MCF 10A (cell line): ENCODE data around the gene RCAN2. TPM values are rescaled to one million over a fixed set of nuclear protein-coding genes. Genes with fewer than 3 reads are reported as not detected.

Source experiments
- BruUV-seq: library from RNA; stranded (reverse); fragments of 400-500 nt; replicated peaks from 2 replicates; lab custom pipeline; 2021; lab: Mats Ljungman, UMichigan
- CTCF ChIA-PET: fragments of 300-600 bp; sonication (Branson Sonifier 250); formaldehyde crosslinking; extraction: SDS; loops from one replicate; lab custom pipeline; 2021; ENCODE audit warnings: antibody characterized with exemption, inconsistent platforms; lab: Yijun Ruan, JAX
- POLR2A ChIA-PET: fragments of 300-600, 350-650 bp; sonication (Branson Sonifier 250); formaldehyde crosslinking; extraction: SDS; loops from one replicate; lab custom pipeline; 2020; ENCODE audit warnings: antibody characterized with exemption, inconsistent platforms; lab: Yijun Ruan, JAX
- DNase-seq: peaks from one replicate; pipeline ENCODE4 v3.0.0-alpha.2; 2018; ENCODE audit not compliant: unreplicated experiment
- H3K27ac Mint-ChIP-seq: one replicate; pipeline ENCODE4 v1.8.0; 2022; ENCODE audit warnings: mild to moderate bottlenecking, low read depth, mixed read lengths; ENCODE audit not compliant: unreplicated experiment
- H3K27me3 Mint-ChIP-seq: one replicate; pipeline ENCODE4 v1.8.0; 2022; ENCODE audit warnings: mixed read lengths; ENCODE audit not compliant: insufficient read depth, unreplicated experiment
- H3K36me3 Mint-ChIP-seq: one replicate; pipeline ENCODE4 v1.8.0; 2022; ENCODE audit warnings: mild to moderate bottlenecking, moderate library complexity, mixed read lengths; ENCODE audit not compliant: insufficient read depth, unreplicated experiment
- H3K4me1 Mint-ChIP-seq: one replicate; pipeline ENCODE4 v1.8.0; 2022; ENCODE audit warnings: mixed read lengths; ENCODE audit not compliant: insufficient read depth, unreplicated experiment
- H3K4me3 Mint-ChIP-seq: one replicate; pipeline ENCODE4 v1.8.0; 2022; ENCODE audit warnings: mild to moderate bottlenecking, moderate library complexity, mixed read lengths; ENCODE audit not compliant: unreplicated experiment
- H3K9me3 Mint-ChIP-seq: one replicate; pipeline ENCODE4 v1.8.0; 2022; ENCODE audit warnings: mixed read lengths; ENCODE audit not compliant: unreplicated experiment
- CTCF ChIP-seq: fragments of 200-600 bp; IDR thresholded peaks from one replicate; pipeline ENCODE4 v1.8.0; 2022; ENCODE audit warnings: antibody characterized with exemption, mild to moderate bottlenecking; ENCODE audit not compliant: unreplicated experiment
- intact Hi-C: fragments of 100-400 bp; cut with micrococcal nuclease; formaldehyde crosslinking; loops from 2 replicates; pipeline ENCODE4 v1.14.1; 2022
- total RNA-seq: library from RNA; stranded (reverse); gene quantifications from 2 replicates; pipeline ENCODE4 v1.2.3, GENCODE V29; 2022

RCAN2 gene
- total RNA-seq, 1 experiment from 2014 or later = 0.09 TPM

- TF ChIP-seq CTCF = no peak
- intact Hi-C loops = no loop called here
Observed at GRCh38 chr6:46207174-46207573, 284.1 kb downstream of the RCAN2 start.

GRCh38 chr6:46204880-46205650 is 286.2 kb downstream of the RCAN2 start:
- Mint-ChIP-seq H3K9me3 (no peaks in the 10 kb centered on the region), H3K36me3 (no peaks in the 10 kb centered on the region), H3K27me3 (peaks cover 12% of the 10 kb centered on the region), H3K27ac (no peak overlapping the region), H3K4me1 (no peaks in the 10 kb centered on the region), H3K4me3 (no peak overlapping the region)
- DNase-seq = no peak
- intact Hi-C loops = no loop called here
- ChIA-PET CTCF (interaction anchor here (0.6 to 1.2 kb wide), 3 partner anchors 15 to 434 kb away, joined by 3 to 6 read pairs (median 3); no protein-coding TSS in a partner anchor), POLR2A (no interaction called here)
- TF ChIP-seq CTCF = no peak
- BruUV-seq = no TSS peak

More at GRCh38 chr6:46207174-46207573, 284.1 kb downstream of the RCAN2 start:
- CTCF ChIA-PET = interaction anchor here (0.7 to 2.2 kb wide), 5 partner anchors 11 to 941 kb away, joined by 3 to 11 read pairs (median 3); no protein-coding TSS in a partner anchor
- no peak overlapping the region for H3K4me3 Mint-ChIP-seq
- POLR2A ChIA-PET = no interaction called here
- no TSS peak for BruUV-seq
- no peaks in the 10 kb centered on the region for H3K36me3 Mint-ChIP-seq
- DNase-seq = no peak
- no peaks in the 10 kb centered on the region for H3K4me1 Mint-ChIP-seq
- H3K27ac Mint-ChIP-seq = no peak overlapping the region
- H3K9me3 Mint-ChIP-seq = no peaks in the 10 kb centered on the region
- no peaks in the 10 kb centered on the region for H3K27me3 Mint-ChIP-seq

DNA sequence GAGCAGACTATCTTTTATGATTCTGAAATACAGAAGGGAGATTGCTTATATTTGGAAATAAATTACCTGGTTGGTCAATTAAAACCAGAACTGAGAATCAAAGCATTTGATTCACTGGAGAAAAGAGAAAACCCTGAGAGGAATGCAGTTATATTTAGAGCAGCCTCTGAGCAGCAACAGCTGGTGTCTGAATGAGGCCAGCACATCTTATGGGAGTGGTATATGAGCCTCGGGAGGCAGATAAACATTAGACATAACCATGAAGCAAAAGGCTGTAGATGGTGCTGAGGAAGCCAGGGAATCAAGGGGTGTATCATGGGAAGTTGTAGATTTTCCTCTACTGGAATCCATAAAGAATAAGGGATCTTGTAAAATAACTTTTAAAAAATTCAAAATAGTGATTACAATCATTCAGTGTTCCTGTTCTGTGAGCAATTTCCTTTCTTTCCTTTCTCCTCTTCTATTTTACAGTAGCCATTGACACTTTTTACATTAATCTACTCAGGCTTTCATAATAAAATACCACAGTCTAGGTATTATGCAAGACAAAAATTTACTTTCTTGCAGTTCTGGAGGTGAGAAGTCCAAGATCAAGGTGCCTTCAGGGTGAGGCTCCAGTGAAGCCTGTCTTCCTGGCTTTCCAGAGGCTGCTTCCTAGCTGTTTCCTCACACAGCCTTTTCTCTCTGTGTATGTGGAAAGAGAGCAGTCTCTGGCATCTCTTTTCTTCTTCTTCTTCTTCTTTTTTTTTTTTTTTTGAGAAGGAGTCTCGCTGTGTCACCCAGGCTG is 287.7 kb downstream of the RCAN2 start:
- Mint-ChIP-seq H3K9me3 (no peaks in the 10 kb centered on the region), H3K36me3 (no peaks in the 10 kb centered on the region), H3K27ac (no peak overlapping the region), H3K4me1 (no peaks in the 10 kb centered on the region), H3K4me3 (no peak overlapping the region), H3K27me3 (peaks cover 15% of the 10 kb centered on the region)
- BruUV-seq = no TSS peak
- no peak for DNase-seq
- POLR2A ChIA-PET = no interaction called here
- no peak for TF ChIP-seq CTCF
- CTCF ChIA-PET = interaction anchor here (0.5 to 1.0 kb wide), 3 partner anchors 17 to 161 kb away, joined by 4 to 6 read pairs (median 5); no protein-coding TSS in a partner anchor
- intact Hi-C loops = no loop called here

DNA sequence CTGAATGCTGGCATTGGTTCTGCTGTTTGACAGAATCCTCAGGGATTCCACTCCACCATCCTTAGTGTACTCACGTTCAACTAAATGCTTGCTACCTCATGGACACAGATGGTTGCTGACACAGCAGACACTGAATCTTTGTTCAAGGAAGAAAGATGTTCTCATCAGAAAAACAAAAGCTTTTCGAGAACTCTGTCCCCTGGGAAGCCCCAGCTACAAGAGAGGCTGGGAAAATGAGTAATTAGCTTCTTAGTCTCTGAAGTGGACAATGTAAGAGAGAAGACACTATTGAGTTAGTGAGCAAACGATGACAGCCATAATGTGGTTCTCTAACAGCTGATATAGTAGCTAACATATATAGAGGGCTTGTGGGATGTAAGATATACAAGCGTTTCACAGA is 289.5 kb downstream of the RCAN2 start:
- TF ChIP-seq CTCF = no peak
- Mint-ChIP-seq H3K27me3 (peaks cover 15% of the 10 kb centered on the region), H3K36me3 (no peaks in the 10 kb centered on the region), H3K4me3 (no peak overlapping the region), H3K9me3 (no peaks in the 10 kb centered on the region), H3K27ac (no peak overlapping the region), H3K4me1 (no peaks in the 10 kb centered on the region)
- DNase-seq = no peak
- ChIA-PET POLR2A (no interaction called here), CTCF (interaction anchor here (0.6 to 1.7 kb wide), 2 partner anchors 19 to 100 kb away, joined by 4 read pairs; no protein-coding TSS in a partner anchor)
- intact Hi-C loops = no loop called here
- no TSS peak for BruUV-seq
